ENCODE results near the gene NAA80.

- TF ChIP-seq POLR2AphosphoS5 (IDR thresholded peaks at IDR 0.05) (no peak), CTCF (IDR thresholded peaks at IDR 0.05) (no peak)
Observed at GRCh38 chr3:50288387-50289007, 10.7 kb downstream of the NAA80 start.
